Stimulated activated naive CD8-positive, alpha-beta T cell treated with anti-CD3 and anti-CD28 coated beads, Interleukin-15, amount 100 ng/mL, for 72 hours (primary cell): ENCODE results near the gene C2CD2.
A peak's percentile ranks its signal among the peaks of the same experiment; 100 is the strongest.

Experiments
- ATAC-seq: fragments of 150-1000 bp; cut with Tn5 transposase; 2 replicates; pipeline ENCODE4 v1.10.0; 2021; ENCODE audit warnings: mild to moderate bottlenecking, moderate library complexity
- DNase-seq, 2 donors: peaks; one replicate each; pipeline ENCODE4 v3.0.0; 2021 to 2022
- H3K27ac Mint-ChIP-seq, 2 donors: one replicate each; pipeline ENCODE4 v1.8.0; 2022; ENCODE audit warnings: mild to moderate bottlenecking in 2 of 2, mixed read lengths in 2 of 2, moderate library complexity in 2 of 2
- H3K27me3 Mint-ChIP-seq: one replicate; pipeline ENCODE4 v1.8.0; 2022; ENCODE audit warnings: mixed read lengths
- H3K4me1 Mint-ChIP-seq: one replicate; pipeline ENCODE4 v1.8.0; 2022; ENCODE audit warnings: mild to moderate bottlenecking, mixed read lengths
- H3K4me3 Mint-ChIP-seq, 2 donors: one replicate each; pipeline ENCODE4 v1.8.0; 2022; ENCODE audit warnings: mild to moderate bottlenecking in 2 of 2, mixed read lengths in 2 of 2, moderate library complexity in 1 of 2
- H3K9me3 Mint-ChIP-seq, 2 donors: one replicate each; pipeline ENCODE4 v1.8.0; 2022; ENCODE audit warnings: mixed read lengths in 2 of 2

The C2CD2 gene

DNA sequence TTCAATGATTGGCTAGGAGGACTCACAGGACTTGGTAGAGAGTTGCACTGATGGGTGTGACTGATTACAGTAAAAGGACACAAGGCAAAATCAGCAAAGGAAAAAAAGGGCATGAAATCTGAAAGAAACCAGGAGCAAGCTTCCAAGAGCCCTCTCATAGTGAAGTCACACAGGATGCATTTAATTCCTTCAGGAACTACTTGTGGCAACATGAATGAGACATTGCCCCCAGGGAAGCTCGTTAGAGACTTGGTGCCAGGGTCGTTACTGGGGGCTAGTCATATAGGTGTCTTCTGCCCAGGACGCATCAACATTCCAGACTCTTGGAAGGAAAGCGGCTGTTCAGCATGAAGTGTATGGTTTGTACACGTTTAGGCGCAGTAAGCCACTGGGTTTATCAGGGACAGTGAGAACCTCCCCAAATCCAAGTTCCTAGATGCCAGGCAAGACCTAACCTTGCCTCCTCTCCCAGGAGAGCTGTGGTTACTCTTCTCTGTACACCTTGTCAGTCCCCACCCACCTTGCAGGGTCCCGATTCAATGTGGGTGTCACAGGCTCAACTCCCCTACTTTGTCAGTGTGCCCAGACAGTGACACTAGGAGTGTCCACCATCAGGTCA is 26.0 kb upstream of the C2CD2 start:
- Mint-ChIP-seq H3K27me3 (no peaks in the 10 kb centered on the region), H3K4me1 (peaks cover 3% of the 10 kb centered on the region), H3K4me3 (no peak overlapping the region), H3K9me3 (peaks cover 10 to 27% of the 10 kb centered on the region in 2 donors), H3K27ac (no peak overlapping the region)
- no peak for DNase-seq
- no peak for ATAC-seq

DNA sequence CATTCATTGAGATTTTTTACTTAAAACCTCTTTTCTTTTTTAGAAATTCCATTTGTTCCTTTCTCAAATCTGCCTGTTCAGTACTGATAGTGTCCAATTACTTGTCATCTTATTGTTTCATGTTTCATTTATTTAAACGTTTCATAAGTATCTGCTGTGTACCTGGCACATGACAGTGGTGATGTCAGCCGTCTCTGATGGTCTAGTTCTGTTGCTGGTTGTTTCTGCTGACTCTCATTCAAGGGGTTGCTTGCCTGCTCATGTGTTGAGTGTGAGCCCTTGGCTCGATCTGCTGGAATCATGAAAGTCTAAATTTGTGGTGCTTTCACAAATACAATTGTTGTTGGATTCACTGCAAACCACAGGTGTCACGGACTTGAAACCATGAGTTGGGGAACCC is 25.5 kb upstream of the C2CD2 start:
- DNase-seq (no peak), ATAC-seq (no peak)
- Mint-ChIP-seq H3K4me3 (no peak overlapping the region), H3K27ac (no peak overlapping the region), H3K4me1 (peaks cover 9% of the 10 kb centered on the region), H3K9me3 (peaks cover 10 to 27% of the 10 kb centered on the region in 2 donors), H3K27me3 (no peaks in the 10 kb centered on the region)

DNA sequence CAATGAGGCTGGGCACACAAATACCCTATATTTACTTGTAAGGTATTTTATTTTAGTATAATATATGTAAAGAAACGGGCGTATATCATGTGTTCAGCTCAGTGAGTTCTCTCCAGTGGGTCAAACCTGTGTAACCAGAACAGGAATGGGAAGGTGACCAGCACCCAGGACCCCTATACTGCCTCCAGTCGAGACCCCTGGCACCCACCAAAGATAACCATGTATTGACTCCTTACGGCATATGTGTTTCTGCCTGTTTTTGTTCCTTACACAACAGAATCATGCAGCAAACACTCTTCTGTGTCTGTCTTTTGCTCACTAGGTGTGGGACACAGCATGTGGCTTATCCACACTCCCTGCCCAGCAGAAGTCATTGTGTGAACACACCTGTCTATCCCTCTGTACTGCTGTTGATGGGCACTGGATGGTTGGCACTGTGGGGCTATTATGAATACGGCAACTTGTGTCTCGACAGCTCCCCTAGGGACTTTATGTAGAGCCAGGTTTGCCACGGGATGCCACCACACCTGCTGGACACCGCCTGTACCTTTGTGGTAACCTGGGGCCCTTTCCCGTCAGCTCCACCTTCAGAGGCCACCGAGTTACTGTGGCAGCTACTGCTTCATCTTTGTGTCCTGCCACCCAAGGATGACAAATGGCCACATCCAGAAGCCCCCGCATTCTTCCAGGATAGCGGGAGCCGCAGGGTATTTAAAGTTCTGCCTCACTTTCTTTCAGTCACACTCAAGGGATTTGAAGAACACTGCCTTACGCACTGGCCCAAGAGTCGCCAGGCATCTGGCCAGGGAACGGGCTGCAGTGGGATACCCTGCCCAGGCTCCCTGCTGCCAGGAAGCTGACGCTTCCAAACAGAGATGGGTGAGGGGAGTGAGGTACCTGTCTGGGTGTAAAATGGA is 23.5 kb upstream of the C2CD2 start:
- peaks cover 17% of the 10 kb centered on the region for H3K4me1 Mint-ChIP-seq
- H3K9me3 Mint-ChIP-seq: peaks cover 10 to 21% of the 10 kb centered on the region in 2 donors
- ATAC-seq: no peak
- no peaks in the 10 kb centered on the region for H3K27me3 Mint-ChIP-seq
- no peak for DNase-seq
- no peak overlapping the region for H3K27ac Mint-ChIP-seq
- H3K4me3 Mint-ChIP-seq: no peak overlapping the region

DNA sequence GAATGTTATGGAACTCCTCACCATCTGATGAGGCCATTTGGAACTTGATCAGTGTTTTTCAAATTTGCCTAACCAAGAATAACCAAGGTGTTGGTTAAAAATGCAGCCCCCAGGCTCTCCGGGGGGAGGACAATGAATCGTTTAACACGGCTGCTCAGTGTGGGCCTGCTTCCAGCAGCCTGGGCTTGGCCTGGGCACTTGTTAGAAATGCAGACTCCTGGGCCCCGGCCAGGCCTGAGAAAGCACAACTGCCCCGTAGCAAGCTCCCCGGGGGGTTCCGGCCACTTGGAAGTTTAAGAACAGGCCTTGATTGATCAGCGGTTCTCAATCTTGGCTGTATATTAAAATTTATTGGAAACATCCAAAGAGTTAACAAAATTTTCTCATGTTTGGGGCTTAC is 22.8 kb upstream of the C2CD2 start:
- peaks cover 10 to 18% of the 10 kb centered on the region in 2 donors for H3K9me3 Mint-ChIP-seq
- H3K27ac Mint-ChIP-seq: no peak overlapping the region
- ATAC-seq (no peak), DNase-seq (no peak)
- H3K4me1 Mint-ChIP-seq: peaks cover 17% of the 10 kb centered on the region
- H3K27me3 Mint-ChIP-seq: no peaks in the 10 kb centered on the region
- H3K4me3 Mint-ChIP-seq: no peak overlapping the region

DNA sequence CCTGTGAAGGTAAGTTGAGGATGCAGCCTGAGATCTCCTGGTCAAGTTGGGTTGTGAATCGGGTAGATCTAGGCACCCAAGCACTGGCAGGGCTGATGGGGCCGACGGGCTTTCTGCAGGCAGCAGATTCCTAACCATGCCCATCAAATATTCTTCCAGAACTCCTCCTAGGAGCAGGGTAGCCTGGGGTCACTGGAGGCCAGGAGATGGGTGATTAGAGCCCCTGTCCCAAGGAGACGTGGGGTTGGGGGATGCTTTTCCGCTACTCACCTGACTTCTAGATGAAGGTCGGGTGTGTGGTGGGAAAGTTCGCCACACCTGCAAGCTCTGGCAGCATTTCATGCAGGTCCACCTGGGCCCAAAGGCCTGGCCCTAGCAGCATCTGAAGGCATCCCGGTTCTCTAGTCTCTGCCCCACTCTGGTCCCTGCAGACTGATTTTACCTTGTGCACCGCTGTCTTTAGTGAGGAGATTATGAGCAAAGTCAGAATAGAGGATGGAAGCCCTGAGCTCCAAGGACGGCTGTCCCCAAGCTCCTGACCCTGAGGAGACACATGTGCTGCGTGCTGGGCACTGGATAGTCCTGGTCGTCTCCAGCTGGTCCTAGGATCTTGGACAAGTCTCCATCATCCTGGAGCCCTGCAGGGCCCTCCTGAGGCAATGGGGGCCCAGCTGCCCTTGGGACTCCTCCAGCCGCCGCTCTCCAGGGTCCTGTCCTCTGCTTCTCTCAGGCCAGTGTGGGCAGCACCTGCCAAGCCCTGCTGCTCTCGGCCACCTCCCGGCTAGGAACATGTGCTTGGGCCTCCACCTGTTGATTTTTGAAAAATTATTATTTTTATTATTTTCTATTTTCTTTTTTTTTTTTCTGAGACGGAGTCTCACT is 21.8 kb upstream of the C2CD2 start:
- Mint-ChIP-seq H3K4me1 (peaks cover 17% of the 10 kb centered on the region), H3K27ac (no peak overlapping the region), H3K27me3 (no peaks in the 10 kb centered on the region), H3K4me3 (no peak overlapping the region), H3K9me3 (peaks cover 10 to 18% of the 10 kb centered on the region in 2 donors)
- ATAC-seq (no peak), DNase-seq (no peak)

DNA sequence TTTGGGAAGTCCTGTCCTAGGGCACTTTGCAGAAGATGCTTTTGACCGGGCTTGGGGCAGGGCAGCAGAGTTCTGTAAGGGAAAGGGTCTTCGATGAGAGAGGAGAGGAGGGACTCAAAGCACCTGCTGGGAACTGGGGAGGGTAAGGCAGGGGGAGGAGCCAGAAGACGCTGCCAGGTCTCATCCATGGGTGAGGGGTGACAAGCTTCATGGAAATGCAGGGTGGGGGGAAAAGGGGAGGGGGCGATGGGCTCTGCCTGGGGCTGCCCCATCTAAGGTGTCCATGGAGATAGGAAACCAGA is 20.9 kb upstream of the C2CD2 start:
- Mint-ChIP-seq H3K4me3 (no peak overlapping the region), H3K27ac (peak overlapping the region; percentile 94 to 96), H3K27me3 (no peaks in the 10 kb centered on the region), H3K4me1 (peaks cover 17% of the 10 kb centered on the region), H3K9me3 (peaks cover 8 to 16% of the 10 kb centered on the region in 2 donors)
- DNase-seq (no peak), ATAC-seq (no peak)

DNA sequence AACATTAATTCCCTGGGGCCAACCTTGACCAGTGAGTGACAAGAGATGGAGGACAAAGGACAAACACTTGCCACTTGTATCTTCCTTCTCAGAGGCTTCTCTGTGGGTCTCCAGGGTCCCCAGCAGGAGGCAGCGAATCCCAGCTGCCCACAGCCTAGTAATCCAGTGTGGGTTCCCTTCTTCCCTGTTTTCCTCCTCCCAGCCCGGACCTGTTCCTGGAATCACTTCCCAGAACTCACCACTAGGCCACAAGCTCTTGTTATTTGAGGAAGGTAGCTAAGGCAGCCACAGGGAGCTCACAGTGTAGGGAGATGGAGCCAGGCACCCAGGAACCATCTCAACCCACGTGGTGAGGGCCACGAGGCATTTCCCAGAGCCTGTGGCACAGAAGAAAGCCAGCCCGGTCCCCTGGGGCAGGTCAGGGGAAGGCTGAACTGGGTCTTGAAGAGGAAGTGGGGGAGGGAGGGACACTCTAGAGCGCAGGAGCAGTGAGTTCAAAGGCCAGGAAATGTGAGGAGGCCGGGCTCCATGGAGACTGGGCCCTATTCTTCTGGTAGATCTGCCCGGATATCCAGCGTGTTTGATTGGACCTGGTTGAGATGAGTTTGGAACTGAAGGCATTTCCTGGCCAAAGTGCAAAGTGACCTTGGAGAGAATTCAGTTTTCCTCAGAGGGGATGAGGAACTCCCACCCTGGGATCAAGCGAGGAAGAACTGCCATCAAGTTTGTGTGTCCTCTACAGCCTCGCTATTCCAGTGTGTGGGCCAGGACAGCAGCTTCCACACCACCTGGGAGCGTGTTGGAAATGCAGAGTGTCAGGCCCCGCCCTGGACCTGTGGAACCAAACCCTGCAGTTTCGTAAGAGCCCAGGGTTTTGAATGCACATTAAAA is 20.3 kb upstream of the C2CD2 start:
- Mint-ChIP-seq H3K27me3 (no peaks in the 10 kb centered on the region), H3K4me1 (peaks cover 17% of the 10 kb centered on the region), H3K27ac (peak overlapping the region; percentile 94 to 96), H3K4me3 (peak overlapping the region; percentile 32), H3K9me3 (peaks cover 2 to 10% of the 10 kb centered on the region in 2 donors)
- DNase-seq (peak in 1 of 2 donors; percentile 28), ATAC-seq (peak; percentile 86)

DNA sequence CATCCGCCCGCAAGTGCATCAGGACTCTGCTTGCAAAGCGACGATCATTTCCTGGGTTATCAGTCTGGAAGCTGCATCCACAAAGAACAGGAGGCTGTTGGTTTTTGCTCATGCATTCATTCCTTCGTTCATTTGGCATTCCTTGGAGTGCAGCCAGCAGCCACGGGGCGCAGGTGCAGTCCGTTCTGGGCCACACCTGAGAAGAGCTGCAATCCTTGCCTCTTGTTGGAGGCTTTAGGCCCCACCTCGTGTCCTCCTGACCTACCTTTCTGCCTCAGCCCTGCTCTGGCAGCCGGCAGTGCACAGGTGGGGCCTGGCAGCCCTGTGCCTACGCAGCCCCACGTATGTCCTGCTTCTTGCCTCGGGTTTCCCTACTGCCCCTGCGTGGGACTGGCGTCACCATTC is 19.6 kb upstream of the C2CD2 start:
- Mint-ChIP-seq H3K9me3 (peaks cover 0 to 6% of the 10 kb centered on the region in 2 donors), H3K27me3 (no peaks in the 10 kb centered on the region), H3K4me1 (peaks cover 17% of the 10 kb centered on the region), H3K27ac (no peak overlapping the region), H3K4me3 (no peak overlapping the region)
- no peak for DNase-seq
- ATAC-seq: no peak

DNA sequence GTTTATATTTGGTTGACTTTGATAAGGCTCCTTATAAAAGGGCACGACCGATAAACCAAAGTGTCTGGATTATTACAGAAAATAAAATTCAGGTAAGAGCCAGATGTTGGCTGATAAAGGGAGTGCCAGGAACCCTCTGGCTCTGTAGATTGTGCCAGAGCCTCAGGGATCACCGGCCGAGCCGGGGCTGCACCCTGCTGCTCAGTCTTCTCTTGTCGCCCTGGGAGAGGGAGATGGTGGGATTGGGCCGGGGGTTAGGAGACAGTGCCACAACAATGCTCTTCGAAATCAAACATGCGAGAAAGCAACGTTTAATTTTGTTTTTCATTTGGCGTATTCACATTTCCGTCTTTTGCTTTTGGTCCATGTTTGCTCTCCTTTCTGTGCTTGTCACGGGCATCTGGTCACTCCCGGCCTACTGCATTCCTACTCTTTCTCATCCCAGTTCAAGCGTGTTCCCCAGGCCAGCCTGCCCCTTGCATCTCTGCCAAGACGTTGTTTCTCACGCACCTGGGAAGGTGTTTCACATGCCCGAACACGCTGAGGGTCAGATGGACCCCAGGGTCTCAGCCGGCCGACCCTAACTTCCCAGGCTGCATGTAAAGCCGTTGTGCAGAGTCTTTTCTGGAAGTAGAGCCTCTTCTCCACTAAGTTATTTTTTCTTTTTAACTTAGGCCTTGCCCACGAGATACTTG is 18.8 kb upstream of the C2CD2 start:
- DNase-seq (no peak), ATAC-seq (no peak)
- Mint-ChIP-seq H3K4me3 (no peak overlapping the region), H3K27me3 (no peaks in the 10 kb centered on the region), H3K9me3 (peaks cover 0 to 6% of the 10 kb centered on the region in 2 donors), H3K27ac (no peak overlapping the region), H3K4me1 (peaks cover 17% of the 10 kb centered on the region)

DNA sequence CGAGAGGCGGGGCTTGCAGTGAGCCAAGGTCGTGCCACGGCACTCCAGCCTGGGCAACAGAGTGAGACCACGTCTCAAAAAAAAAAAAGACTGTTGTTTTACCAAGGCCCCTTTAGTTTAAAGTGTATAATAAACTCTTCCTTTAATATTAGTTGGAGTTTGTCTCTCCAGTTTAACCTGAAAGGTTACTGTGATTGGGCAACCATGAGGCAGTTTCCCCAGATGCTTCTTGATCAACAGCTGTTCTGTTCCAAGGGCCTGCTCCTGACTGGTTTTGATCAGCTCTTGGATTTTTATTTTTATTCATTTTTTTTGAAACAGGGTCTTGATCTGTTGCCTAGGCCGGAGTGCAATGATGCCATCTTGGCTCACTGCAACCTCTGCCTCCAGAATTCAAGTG is 18.1 kb upstream of the C2CD2 start:
- ATAC-seq (no peak), DNase-seq (no peak)
- peaks cover 0 to 6% of the 10 kb centered on the region in 2 donors for H3K9me3 Mint-ChIP-seq
- no peak overlapping the region for H3K27ac Mint-ChIP-seq
- peaks cover 17% of the 10 kb centered on the region for H3K4me1 Mint-ChIP-seq
- H3K4me3 Mint-ChIP-seq: no peak overlapping the region
- no peaks in the 10 kb centered on the region for H3K27me3 Mint-ChIP-seq

DNA sequence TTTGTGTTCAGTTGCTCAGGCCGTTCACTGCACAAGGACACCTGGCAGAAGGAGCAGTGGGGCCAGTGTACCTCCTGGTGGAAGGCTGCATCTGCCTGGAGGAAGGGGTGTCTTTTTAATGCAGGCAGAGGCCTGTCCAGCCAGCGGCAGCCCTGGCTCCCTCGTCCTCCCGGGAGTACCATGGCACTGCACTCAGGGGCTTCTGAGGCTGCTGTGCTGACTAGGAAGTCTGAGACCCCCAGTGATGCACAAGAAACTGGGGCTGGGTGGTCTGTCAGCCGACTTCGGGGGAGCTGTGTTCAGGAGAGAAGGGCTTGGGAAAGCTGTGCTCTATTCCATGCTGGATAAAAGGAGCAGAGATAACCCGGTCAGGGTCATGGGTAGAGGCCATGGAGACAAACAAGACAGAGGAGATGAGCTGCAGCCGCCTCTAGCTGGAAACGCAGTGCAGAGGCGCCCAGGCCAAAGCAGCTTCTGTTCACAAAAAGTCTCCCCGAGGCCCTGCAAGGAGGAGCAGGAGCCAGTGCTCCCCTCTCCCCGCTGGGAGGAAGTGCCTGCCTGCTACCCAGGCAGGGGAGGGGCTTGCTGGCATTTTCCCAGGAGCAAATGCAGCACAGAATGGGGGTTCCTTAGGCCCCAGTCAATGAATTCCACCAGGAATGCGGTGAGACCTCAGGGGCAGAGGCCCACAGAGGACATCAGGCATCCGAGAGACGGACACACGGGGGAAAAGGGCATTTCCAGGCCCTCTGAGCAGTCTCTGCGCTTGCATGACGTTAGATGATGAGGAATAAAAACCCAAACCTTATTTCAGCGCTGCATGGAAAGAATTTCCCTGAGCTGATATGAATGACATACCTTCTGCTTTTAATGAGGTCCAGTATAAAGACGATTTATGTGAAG is 17.2 kb upstream of the C2CD2 start:
- Mint-ChIP-seq H3K4me3 (no peak overlapping the region), H3K9me3 (peaks cover 0 to 6% of the 10 kb centered on the region in 2 donors), H3K27ac (peak overlapping the region in 1 of 2 donors; percentile 74), H3K4me1 (peaks cover 17% of the 10 kb centered on the region), H3K27me3 (no peaks in the 10 kb centered on the region)
- ATAC-seq: no peak
- DNase-seq: no peak

DNA sequence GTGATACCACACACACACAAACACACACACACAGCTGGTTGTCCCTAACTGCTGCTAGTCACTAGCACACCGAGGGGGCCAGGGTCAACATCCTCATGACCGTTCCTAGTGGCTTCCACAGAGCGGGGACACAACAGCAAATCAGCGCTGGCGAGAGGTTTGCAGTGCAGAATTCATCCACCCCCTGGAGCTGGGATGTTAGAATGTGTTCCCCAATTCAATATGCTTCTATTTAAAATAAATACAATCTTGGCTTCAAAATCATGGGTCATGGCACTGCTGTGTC is 16.2 kb upstream of the C2CD2 start:
- H3K4me1 Mint-ChIP-seq: peaks cover 15% of the 10 kb centered on the region
- no peak overlapping the region for H3K27ac Mint-ChIP-seq
- no peaks in the 10 kb centered on the region for H3K27me3 Mint-ChIP-seq
- no peak for DNase-seq
- H3K9me3 Mint-ChIP-seq: peaks cover 0 to 6% of the 10 kb centered on the region in 2 donors
- H3K4me3 Mint-ChIP-seq: no peak overlapping the region
- no peak for ATAC-seq

DNA sequence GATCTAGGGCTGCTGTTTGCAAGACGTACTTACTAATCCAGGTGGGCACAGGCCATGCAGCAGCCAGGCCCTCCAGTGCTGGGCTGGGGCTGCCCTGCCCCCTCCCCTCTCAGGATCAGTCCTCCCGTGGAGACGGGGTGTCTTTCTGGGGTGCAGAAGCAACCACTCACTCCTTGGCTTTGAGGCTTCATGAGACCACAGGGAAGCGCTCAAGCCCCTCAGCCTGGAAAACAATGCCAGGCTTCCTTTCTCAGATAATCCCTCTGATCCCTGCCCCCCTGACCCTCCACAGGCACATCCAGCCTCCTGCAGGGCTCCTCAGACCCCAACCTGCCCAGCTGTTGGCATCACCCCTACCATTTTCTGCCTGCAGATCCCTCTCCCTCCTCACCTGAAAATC is 13.9 kb upstream of the C2CD2 start:
- H3K4me1 Mint-ChIP-seq: no peaks in the 10 kb centered on the region
- no peak for DNase-seq
- H3K4me3 Mint-ChIP-seq: no peak overlapping the region
- H3K27me3 Mint-ChIP-seq: peaks cover under 1% of the 10 kb centered on the region
- H3K27ac Mint-ChIP-seq: no peak overlapping the region
- no peak for ATAC-seq
- peaks cover 0 to 2% of the 10 kb centered on the region in 2 donors for H3K9me3 Mint-ChIP-seq
